NCI-H1694 (cell line): ENCODE measurements around the gene NIFK.
"Not testable (repeated sequence)": the region's sequence is repeated elsewhere in the genome, so short reads cannot be mapped to it uniquely, and the experiment has no call there.

Experiments used
- DNase-seq: peaks from one replicate; lab custom pipeline; 2025; lab: John Stamatoyannopoulos, UW

Gene NIFK

DNA sequence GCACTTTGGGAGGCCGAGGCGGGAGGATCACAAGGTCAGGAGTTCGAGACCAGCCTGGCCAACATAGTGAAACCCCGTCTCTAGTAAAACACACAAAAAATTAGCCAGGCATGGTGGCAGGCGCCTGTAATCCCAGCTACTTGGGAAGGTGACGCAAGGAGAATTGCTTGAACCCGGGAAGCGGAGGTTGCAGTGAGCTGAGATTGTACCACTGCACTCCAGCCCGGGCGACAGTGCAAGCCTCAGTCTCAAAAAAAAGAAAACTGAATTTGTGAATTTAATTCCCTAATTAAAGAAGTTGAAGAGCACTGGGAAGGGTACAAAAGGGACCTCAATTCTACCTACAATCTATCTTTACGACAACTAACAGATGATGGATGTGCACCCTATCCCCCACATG is 2.1 kb downstream of the NIFK start:
- DNase-seq, result not testable (repeated sequence)

DNA sequence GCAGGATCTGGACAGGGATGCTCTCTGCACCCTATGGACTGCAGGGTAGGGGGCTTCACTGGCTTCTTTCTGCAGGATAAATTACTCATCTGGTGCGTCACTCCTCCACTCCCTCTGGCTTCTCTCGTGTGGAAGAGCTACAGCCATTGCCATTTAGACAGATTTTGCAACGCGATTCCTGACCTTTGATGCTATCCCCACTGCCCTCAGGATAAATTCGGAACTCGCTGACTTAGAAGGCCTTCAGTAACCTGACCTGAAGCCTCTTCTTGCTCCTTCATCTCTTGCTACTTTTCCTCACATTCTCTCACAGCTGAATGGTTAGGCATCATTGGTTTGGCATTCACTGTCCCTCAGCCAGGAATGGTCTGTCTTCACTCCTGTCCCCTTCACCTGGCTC is 5.3 kb downstream of the NIFK start:
- no peak for DNase-seq

DNA sequence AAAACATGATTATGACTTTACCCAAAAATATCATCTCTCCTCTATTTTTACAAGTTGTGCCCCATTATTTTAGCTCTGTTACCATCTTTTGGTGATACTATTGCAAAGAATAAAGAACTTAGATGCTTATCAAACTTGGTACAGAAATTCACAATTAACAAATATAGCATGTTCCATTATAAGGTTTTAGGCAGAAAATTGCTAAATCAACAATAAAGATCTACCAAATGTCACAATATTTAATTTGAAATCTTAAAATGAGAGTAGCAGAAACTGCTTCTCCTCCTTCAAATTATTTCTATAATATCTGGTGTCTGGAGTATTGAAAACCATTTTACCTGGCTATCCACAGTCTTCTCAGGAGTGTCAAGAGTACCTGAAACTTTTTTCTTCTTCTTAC is 8.7 kb downstream of the NIFK start:
- DNase-seq, result no peak

DNA sequence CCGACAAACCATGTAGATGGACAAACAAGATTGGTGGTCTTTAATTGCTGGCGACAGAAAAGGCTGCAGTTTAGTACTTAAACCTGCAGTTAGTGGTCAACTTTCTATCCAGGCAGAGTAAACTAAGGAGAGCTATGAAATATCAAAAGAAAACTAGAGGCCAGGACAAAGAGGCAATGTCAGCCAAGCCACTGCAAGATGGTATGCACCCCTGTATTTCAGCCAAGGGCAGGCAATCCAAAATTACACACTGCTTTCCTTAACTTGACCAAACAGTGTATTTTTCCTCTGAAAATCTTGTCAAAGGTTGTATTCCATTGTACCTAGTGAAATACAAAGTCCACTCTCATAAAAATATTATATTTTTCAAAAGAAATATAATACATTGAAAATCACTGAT is 9.3 kb downstream of the NIFK start:
- DNase-seq, result no peak

DNA sequence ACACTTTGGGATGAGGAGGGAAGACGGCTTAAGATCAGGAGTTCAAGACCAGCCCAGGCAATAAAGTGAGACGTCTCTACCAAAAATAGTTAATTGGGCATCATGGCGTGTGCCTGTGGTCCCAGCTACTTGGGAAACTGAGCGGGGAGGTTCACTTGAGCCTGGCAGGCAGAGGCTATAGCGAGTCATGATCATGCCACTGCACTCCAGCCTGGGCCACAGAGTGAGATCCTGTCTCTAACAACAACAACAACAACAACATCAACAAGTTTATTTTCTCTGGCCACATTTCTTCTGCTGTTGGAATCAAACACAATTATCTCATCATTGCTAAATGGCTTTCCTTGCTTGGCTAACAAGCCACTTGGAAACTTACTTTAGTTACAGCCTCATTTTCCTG is 13.4 kb downstream of the NIFK start:
- no peak for DNase-seq

DNA sequence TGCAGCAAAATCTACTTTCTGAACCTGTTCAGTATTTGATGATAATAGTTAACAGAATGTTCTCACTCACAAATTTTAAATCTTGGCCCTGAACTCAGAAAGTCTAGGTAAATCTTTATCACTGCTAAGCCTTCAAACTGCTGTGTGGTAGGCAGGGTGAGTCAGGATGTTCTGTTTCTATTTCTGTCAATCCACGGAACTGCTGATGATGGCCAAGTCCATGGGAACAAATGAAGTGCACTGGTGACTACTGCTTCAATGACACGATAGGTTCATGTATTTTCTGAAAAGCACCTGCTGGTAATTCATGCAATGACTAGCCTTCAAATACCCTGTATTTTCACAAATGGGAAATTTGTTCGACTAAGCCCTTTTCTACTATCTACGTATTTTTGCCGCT is 14.2 kb downstream of the NIFK start:
- no peak for DNase-seq

DNA sequence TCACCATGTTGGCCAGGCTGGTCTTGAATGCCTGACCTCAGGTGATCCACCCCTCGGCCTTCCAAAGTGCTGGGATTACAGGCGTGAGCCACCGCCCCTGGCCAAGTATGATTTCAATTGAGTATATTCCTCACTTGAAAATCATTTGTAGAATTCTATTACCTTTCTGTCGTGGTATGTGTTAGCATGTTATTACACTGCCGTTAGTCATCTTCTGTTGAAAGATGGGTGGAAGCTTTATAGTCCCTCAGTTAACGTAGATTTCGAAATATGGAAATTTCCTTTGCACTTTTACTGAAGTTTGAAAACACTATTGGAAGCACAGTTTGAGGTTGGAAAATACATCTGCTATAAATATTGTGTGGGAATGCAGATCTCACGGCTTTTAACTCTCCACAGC is 14.7 kb downstream of the NIFK start:
- no peak for DNase-seq

DNA sequence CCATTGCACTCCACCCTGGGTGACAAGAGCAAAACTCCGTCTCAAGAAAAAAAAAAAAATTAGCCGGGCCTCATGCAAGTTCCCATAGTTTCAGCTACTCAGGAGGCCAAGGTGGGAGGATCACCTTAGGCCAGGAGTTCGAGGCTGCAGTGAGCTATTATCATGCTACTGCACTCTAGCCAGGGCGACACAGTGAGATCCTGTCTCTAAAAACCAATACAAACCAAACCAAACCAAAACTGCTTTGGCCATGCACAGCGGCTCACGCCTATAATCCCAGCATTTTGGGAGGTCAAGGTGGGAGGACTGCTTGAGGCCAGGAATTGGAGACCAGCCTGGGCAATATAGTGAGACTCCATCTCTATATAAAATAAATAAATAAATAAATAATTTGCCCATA is 19.1 kb downstream of the NIFK start:
- no peak for DNase-seq

DNA sequence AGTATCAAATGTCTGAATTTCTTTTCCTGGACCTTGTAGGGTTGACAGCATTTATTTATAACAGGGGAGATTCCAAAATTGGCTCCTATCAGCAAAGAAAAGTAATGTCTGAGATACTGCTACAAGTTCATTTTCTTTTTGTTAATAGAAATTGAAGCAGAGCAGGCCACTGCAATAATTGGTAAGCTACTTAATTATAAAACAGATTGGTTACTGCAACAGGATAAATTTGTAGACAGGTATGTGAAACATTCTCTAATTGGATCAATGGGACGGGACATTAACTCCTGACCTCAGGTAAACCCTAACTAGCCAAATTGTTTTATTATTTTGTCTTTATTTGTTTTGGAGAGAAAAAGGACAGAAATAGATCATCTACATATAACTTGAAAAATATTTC is 20.5 kb downstream of the NIFK start:
- DNase-seq, result no peak

DNA sequence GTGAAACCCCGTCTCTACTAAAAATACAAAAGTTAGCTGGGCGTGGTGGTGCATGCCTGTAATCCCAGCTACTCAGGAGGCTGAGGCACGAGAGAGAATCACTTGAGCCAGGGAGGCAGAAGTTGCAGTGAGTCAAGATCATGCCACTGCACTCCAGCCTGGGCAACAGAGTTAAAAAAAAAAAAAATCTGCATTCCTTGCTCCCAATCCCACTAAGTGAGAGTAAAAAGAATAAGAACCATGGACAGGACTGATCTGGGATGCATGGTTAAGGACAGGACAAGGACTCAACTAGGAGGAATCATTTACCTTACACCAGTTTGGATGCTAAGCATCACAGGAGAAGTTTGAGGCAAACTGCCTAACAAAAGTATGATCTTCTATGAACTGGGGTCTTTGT is 25.2 kb downstream of the NIFK start:
- DNase-seq, result not testable (repeated sequence)

DNA sequence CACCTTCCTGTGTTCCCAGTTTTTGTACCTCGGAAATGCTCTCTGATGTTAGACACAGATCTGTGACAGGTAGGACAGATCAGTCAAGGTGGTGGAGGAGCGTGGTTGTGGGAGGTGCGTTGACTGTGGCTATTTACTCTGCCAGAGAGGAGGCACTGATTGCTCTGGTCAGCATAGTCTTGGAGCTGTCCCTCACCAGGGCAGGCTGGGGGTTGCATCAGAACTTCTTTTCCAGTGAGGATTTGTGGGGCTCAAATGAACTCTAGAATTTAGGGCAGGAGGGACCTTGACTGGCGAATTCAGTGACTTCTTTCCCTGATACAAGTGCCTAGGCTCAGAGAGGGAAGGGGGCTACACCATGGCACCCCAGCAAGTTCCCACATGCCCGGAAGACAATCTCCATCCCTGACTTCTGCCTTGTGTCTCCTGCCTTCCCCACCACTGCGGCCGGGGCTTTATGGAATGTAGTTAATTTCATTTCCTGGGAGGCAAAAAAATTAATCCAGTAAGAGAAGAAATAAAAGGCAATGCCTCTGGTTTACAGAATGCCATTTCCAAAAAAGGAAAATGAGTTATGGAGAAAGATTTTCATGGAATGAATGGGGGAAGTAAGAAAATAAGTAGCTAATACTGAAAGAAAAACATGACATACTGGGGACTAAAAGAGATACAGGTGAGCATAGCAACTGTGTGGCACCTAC is 26.1 kb downstream of the NIFK start:
- DNase-seq, result no peak

DNA sequence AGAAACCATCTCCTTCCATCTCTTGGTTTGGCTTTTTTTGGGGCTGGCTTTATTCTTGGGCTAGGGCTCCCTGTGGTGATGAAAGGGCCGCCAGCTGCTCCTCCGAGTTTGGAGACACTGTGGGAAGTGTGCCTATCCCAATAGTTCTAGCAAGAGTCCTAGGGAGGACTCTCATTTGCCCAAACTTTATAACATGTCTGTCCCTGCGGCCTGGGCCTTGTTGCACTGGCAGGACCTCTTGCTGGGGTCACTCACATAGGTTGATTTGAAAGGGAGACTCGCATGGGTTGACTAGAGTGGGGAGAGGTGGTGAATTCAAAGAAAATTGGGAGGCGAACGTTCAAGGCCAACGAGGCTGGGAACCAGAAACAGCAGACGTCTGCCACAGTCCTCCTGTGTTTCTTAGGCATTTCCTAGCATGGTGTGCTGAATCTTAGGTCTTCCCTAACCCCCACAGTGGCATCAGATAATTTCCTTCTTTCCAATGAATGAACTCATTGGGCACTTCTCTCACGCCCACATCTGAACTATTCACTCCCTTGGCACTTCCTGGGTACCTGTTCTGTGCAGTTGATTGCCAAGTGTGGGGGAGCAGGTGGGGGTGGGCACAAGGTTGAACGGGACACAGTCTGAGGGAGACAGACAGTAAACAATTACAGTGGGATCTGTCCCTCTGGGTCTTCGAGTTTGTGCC is 26.8 kb downstream of the NIFK start:
- DNase-seq, result no peak

DNA sequence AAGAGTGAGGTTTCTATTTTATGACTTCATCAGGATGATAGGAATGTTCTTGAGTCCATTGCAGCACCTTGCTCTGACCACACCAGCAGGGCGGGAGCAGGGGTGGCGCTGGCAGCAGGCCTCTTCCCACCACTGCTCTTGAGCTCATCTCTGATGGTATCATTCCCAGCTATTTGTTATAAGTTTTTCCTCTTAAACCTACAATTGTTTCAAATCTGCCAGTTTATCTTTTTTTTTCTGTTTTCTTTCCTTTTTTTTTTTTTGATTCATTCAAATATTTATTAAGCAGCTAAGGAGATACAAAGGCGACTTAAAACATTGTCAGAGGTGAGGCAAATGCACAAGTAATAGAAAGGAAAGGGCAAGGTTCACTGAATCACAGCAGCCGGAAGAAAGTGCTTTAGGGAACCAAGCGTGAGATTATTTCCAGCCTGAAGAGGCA is 28.7 kb downstream of the NIFK start:
- DNase-seq, result no peak

DNA sequence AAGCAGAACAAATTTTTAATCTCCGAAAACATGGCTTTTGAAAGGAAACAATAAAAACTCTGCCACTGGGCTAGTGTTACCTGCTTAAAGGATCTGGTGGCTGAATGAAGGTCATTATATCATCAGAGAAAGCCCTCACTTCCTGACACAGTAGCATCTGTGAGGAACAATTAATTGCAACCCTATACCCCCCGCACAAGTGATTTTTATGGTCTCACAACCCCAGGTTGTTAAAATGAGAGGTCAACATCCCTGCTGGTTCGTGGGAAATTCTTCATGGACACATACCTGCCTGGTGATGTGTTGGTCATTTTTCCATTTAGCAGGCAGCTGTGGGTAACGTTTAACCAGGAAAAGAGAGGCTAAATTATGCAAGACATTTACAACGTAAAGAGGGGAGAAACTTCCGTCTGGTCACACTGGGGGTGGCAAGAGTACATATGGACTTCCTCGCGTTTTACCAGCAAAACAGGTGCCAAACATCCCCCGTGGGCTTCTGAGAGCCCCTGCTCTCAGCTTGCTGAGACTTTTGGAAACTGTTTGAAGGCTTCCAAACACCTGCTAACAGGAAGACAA is 29.2 kb downstream of the NIFK start:
- no peak for DNase-seq

DNA sequence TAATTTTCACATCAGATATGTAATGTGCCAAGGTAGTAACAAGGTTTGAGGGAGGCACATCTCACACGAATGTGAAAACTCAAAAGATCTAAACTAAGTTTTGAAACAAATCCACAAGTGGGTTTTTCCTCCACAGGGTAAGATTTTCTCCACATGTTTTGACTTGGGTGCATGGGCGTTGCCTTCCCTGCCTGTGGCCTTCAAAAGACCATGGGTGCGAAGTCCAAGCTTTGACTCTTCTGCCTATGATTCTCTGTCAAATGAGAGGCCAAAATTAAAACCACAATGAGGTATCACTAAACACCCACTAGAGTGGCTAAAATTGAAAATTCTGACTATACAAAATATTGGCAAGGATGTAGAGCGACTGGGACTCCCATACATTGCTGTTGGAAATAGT is 30.7 kb downstream of the NIFK start:
- DNase-seq, result no peak

DNA sequence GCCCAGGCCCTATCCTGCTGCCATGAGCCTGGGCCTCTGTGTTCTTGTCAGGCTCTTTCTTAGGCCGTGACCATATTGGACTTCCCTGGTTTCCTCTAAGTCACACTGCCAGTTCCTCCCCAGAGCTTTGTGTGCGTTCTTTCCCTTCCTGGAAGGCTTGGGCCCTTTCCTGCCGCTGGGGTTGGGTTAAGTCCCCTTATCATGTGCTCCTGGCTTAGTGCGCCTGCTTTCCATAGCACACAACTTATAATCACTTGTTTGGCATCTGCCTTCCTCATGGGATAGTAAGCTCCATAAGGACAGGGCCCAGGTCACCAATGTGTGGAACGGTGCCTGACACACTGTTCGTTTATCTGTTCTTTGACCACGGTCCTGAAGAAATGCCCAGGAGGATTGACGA is 31.3 kb downstream of the NIFK start:
- DNase-seq, result no peak

DNA sequence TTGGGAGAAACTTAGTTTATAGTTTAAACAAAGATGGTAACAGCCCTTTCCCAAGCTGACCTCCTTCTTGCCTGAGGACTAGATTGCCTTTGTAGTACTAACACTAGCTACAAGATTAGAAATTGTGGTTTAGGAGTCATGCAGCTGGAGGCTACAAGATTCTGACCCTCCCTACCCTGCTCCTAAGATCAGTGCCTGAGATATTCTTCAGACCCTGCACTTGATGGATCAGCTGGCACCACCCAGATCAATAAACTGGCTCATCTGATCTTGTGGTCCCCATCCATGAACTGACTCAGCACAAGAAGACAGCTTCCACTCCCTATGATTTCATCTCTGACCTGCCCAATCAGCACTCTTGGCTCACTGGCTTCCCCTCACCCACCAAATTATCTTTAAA is 34.9 kb downstream of the NIFK start:
- not testable (repeated sequence) for DNase-seq

DNA sequence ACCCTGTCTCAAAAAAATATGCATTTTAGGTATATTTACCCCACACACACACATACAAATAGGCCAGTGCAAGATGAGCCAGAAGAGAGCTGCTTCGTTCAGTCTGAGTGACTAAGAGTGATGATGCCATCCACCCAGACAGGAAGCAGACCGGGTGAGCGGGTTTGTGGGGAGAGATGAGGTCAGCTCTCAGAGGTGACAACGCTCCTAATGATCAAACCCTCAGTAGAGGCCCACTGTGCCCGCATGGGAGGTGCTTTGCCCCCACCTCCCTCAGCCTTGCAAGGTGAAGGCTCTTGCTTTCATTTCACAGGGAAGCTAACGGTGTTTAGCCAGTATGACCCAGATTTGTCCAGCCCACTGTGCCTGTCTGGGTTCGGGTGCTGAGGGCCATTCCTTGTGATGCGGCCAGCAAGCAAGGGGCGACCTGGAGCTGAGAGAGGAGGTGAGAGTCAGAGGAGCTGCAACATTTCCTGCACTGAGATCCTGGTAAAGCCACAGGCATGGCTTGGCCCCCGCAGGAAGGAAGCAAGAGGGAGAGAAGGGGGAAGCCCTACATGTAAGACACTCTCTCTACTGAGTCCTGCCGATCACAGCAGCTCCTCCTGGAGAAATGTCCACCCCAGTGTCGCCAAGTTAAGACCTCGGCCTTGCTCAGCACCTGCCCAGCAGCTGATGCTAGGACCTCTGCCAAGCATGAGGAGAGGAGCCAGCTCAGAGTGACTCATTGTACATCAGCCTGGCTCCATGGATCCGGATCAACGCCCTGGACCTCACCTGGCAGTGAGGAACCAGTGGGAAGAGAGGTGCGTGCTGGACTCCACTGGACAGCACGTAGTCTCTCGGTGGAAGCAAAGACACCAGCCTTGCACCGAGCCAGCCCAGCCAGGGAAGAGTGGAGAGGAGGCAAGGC is 37.0 kb downstream of the NIFK start:
- DNase-seq, result no peak

DNA sequence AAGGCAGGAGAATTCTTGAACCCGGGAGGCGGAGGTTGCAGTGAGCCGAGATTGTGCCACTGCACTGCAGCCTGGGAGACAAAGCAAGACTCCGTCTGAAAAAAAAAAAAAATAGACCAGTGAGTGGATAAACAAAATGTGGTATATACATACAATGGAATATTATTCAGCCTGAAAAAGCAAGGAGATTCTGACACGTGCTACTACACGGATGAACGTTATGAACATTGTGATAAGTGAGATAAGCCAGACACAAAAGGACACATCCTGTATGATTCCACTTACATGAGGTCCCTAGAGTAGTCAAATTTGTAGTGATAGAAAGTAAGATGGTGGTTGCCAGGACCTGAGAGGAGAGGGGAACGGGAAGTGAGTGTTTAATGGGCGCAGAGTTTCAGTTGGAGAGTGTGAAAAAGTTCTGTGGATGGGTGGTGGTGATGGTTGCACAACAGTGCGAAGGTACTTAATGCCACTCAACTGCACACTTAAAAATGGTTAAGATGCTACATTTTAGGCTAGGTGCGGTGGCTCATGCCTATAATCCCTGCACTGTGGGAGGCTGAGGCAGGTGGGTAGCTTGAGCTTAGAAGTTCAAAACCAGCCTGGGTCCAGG is 38.3 kb downstream of the NIFK start:
- DNase-seq, result no peak

DNA sequence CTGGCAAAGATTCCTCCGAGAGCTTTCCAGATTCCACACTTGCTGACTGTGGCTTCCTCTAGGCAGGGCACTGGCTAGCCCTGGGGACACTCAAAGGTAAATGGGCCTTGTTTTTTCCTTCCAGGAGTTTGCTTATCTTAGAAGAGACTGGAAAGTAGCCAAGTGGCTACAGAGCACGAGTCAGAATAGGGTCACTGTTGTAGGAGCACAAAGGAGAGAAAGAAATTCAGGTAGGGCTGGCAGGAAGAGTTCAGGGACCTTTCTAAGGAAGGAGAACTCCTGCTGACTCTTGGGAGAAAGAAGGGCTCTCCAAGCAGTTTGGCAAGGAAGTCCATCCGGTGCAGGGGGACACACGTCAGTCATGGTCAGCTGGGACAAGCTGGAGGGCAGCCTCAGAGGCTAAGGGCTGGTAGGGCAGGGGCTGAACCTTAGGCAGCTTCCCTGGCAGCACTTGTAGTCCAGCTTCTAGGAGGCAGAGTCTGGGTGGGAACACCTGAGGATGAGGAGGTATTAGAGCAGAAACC is 39.5 kb downstream of the NIFK start:
- no peak for DNase-seq

DNA sequence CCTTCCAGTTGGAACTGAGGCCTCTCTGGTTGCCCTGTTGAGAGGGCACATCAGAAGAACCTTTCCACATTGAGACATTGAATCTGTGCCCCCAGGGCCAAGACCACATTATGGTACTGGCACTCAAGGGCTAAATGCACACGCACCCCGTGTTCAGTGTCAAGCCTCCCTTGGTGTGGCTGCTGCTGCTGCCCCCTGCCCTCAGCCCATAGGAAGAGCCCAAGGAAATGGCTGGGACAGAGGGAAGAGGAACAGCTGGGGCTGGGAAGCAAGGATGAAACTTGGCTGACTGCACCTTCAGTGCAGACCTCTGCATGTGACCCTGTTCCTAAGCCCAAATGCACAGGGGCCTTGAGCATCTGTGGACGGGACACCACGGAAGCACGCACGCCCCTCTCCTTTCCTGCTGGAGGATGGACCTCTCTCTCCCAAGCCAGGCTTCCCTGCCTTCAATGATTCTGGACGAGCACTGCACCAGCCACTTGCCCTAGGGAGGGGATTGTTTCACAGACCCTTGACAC is 40.2 kb downstream of the NIFK start:
- DNase-seq, result no peak

DNA sequence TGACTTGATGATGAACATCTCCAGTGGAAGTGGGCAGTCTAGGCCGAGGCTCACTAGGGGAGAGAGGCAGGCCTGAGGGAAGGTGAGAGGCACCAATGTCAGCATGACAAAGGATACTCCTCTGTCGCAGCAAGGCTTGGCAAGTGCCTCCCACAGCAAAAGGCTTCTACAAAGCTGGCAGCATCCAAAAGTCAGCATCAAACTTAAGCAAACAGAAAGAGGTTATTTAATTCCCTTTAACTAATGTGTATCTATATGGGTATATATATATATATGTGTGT is 41.6 kb downstream of the NIFK start:
- no peak for DNase-seq
